Loucy (cell line): Measurements from ENCODE around the gene JARID2.

Source experiments
- H2AFZ ChIP-seq: fragments of 200-600 bp; sonication (generic); 2 replicates; pipeline ENCODE4 v1.6.0; 2016; ENCODE audit warnings: antibody characterized with exemption, mild to moderate bottlenecking, low read length, moderate library complexity
- H3F3A ChIP-seq: fragments of 200-600 bp; 2 replicates; pipeline ENCODE4 v1.6.0; 2016; ENCODE audit warnings: antibody characterized with exemption, low read depth, mild to moderate bottlenecking
- H3K27me3 ChIP-seq: fragments of 200-600 bp; sonication (generic); 2 replicates; pipeline ENCODE4 v1.6.1; 2014; ENCODE audit warnings: low read length, mild to moderate bottlenecking; ENCODE audit not compliant: insufficient read depth, poor library complexity, severe bottlenecking
- H3K36me3 ChIP-seq: fragments of 200-600 bp; sonication (generic); 2 replicates; pipeline ENCODE4 v1.6.1; 2016; ENCODE audit warnings: low read length; ENCODE audit not compliant: insufficient read depth
- H3K4me1 ChIP-seq: fragments of 200-600 bp; sonication (generic); 2 replicates; pipeline ENCODE4 v1.5.1; 2014; ENCODE audit warnings: low read length, mild to moderate bottlenecking; ENCODE audit not compliant: insufficient read depth, poor library complexity, severe bottlenecking
- H3K4me2 ChIP-seq: fragments of 200-600 bp; sonication (generic); 2 replicates; pipeline ENCODE4 v1.6.0; 2014; ENCODE audit warnings: antibody characterized with exemption, low read length, low read depth, mild to moderate bottlenecking; ENCODE audit not compliant: poor library complexity, severe bottlenecking
- H3K4me3 ChIP-seq: fragments of 200-600 bp; sonication (generic); 2 replicates; pipeline ENCODE4 v1.5.1; 2014; ENCODE audit warnings: low read length, mild to moderate bottlenecking, mixed read lengths; ENCODE audit not compliant: poor library complexity, severe bottlenecking
- H3K79me2 ChIP-seq: fragments of 200-600 bp; sonication (generic); 2 replicates; pipeline ENCODE4 v1.6.1; 2014; ENCODE audit warnings: low read length; ENCODE audit not compliant: insufficient read depth
- H3K9ac ChIP-seq: fragments of 200-600 bp; sonication (generic); 2 replicates; pipeline ENCODE4 v1.6.0; 2014; ENCODE audit warnings: mild to moderate bottlenecking, low read depth, low read length, moderate library complexity; ENCODE audit not compliant: poor library complexity, severe bottlenecking
- H3K9me2 ChIP-seq: fragments of 200-600 bp; sonication (generic); replicated peaks from 2 replicates; pipeline ENCODE4 v1.6.1; 2016; ENCODE audit warnings: low read depth, low read length, mixed read lengths
- H3K9me3 ChIP-seq: fragments of 200-600 bp; sonication (generic); 2 replicates; pipeline ENCODE4 v1.6.1; 2014; ENCODE audit warnings: mild to moderate bottlenecking, antibody characterized with exemption, low read length, low read depth; ENCODE audit not compliant: insufficient read depth
- H4K20me1 ChIP-seq: fragments of 200-600 bp; sonication (generic); 2 replicates; pipeline ENCODE4 v1.6.0; 2014; ENCODE audit warnings: antibody characterized with exemption, low read length, mild to moderate bottlenecking; ENCODE audit not compliant: insufficient read depth, poor library complexity, severe bottlenecking
- CTCF ChIP-seq: fragments of 200-600 bp; sonication (generic); conservative IDR thresholded peaks from 2 replicates; pipeline ENCODE4 v1.5.1; 2014; ENCODE audit warnings: mild to moderate bottlenecking, antibody characterized with exemption, low read length
- EZH2phosphoT487 ChIP-seq: fragments of 200-600 bp; IDR thresholded peaks from 2 replicates; pipeline ENCODE4 v1.6.1; 2018; ENCODE audit warnings: antibody characterized with exemption, mild to moderate bottlenecking, moderate library complexity, borderline replicate concordance

The JARID2 gene

GRCh38 chr6:15476631-15477380, 230.9 kb downstream of the JARID2 start:
- H3K4me1 ChIP-seq: peaks cover 15% of the 10 kb centered on the region
- no peaks in the 10 kb centered on the region for H3K27me3 ChIP-seq
- no peak overlapping the region for H3K9ac ChIP-seq
- H4K20me1 ChIP-seq: peaks cover 98% of the 10 kb centered on the region
- H3K9me2 ChIP-seq: no peaks in the 10 kb centered on the region
- peaks cover 99% of the 10 kb centered on the region for H3K79me2 ChIP-seq
- no peak overlapping the region for H3K4me2 ChIP-seq
- no peak overlapping the region for H2AFZ ChIP-seq
- H3F3A ChIP-seq: no peaks in the 10 kb centered on the region
- H3K36me3 ChIP-seq: peaks cover 89% of the 10 kb centered on the region
- no peaks in the 10 kb centered on the region for H3K9me3 ChIP-seq
- TF ChIP-seq EZH2phosphoT487 (no peak), CTCF (no peak)
- no peak overlapping the region for H3K4me3 ChIP-seq

GRCh38 chr6:15477746-15478145, 231.9 kb downstream of the JARID2 start:
- H3F3A ChIP-seq: no peaks in the 10 kb centered on the region
- no peaks in the 10 kb centered on the region for H3K27me3 ChIP-seq
- no peak overlapping the region for H3K9ac ChIP-seq
- H4K20me1 ChIP-seq: peaks cover 99% of the 10 kb centered on the region
- H3K4me3 ChIP-seq: no peak overlapping the region
- H3K9me3 ChIP-seq: no peaks in the 10 kb centered on the region
- H3K4me1 ChIP-seq: peaks cover 20% of the 10 kb centered on the region
- no peaks in the 10 kb centered on the region for H3K9me2 ChIP-seq
- H3K4me2 ChIP-seq: no peak overlapping the region
- H2AFZ ChIP-seq: no peak overlapping the region
- H3K36me3 ChIP-seq: peaks cover 85% of the 10 kb centered on the region
- TF ChIP-seq EZH2phosphoT487: no peak
- no peak for TF ChIP-seq CTCF
- peaks cover 100% of the 10 kb centered on the region for H3K79me2 ChIP-seq

- Histone ChIP-seq H3K4me3 (no peak overlapping the region), H3K9me3 (no peaks in the 10 kb centered on the region), H3F3A (no peaks in the 10 kb centered on the region), H2AFZ (no peak overlapping the region), H3K27me3 (no peaks in the 10 kb centered on the region), H3K4me1 (peaks cover 30% of the 10 kb centered on the region), H3K79me2 (peaks cover 100% of the 10 kb centered on the region), H3K4me2 (no peak overlapping the region), H3K9ac (no peak overlapping the region), H3K9me2 (no peaks in the 10 kb centered on the region), H4K20me1 (peaks cover 99% of the 10 kb centered on the region), H3K36me3 (peaks cover 83% of the 10 kb centered on the region)
- TF ChIP-seq EZH2phosphoT487 (no peak), CTCF (no peak)
Measured at GRCh38 chr6:15479761-15480160, 233.9 kb downstream of the JARID2 start.
